Measurements from ENCODE around the gene AHI1.

GRCh38 chr6:135504734-135505133 is 7.2 kb upstream of the AHI1 start:
- TF ChIP-seq CTCF (IDR thresholded peaks at IDR 0.05), result no peak
- TF ChIP-seq POLR2A (IDR thresholded peaks at IDR 0.05), result no peak

Measured in tibial nerve (tissue), 3 donors.